DOHH2 (cell line): ENCODE results near the gene U2AF2.

Source experiments
- CTCF ChIP-seq: fragments of 200-600 bp; sonication (generic); IDR thresholded peaks from one replicate; pipeline ENCODE4 v1.5.1; 2014; ENCODE audit warnings: antibody characterized with exemption, mild to moderate bottlenecking, low read depth, low read length; ENCODE audit not compliant: poor library complexity, severe bottlenecking
- EZH2phosphoT487 ChIP-seq: fragments of 200-600 bp; sonication (generic); IDR thresholded peaks from 2 replicates; pipeline ENCODE4 v1.6.1; 2017; ENCODE audit warnings: borderline replicate concordance, mild to moderate bottlenecking, antibody characterized with exemption, low read length, moderate library complexity, mixed read lengths

GRCh38 chr19:55717251-55717650, 62.4 kb downstream of the U2AF2 start:
- TF ChIP-seq CTCF: no peak
- TF ChIP-seq EZH2phosphoT487: no peak
